Measurements from ENCODE around the gene ZC3H12A.
"Not testable (repeated sequence)": the region's sequence is repeated elsewhere in the genome, so short reads cannot be mapped to it uniquely, and the experiment has no call there.

ZC3H12A gene

GRCh38 chr1:37498872-37499617 lies 24.7 kb downstream of the ZC3H12A start:
- H3K36me3 ChIP-seq (replicated peaks; ENCODE audit: low read depth, low read length): no peaks in the 10 kb centered on the region
- no peak overlapping the region for H3K9ac ChIP-seq (ENCODE audit: low read length)
- no peak overlapping the region for H3K27ac ChIP-seq (ENCODE audit: low read length)
- H4K20me1 ChIP-seq (ENCODE audit: insufficient read depth, low read length): no peaks in the 10 kb centered on the region
- no peaks in the 10 kb centered on the region for H3K79me2 ChIP-seq (ENCODE audit: low read length)
- no peak overlapping the region for H3K4me3 ChIP-seq (ENCODE audit: low read length)
- no peaks in the 10 kb centered on the region for H3K27me3 ChIP-seq (ENCODE audit: low read depth, low read length)
- no peaks in the 10 kb centered on the region for H3K9me3 ChIP-seq (ENCODE audit: insufficient read depth, low read length)
- H3K4me2 ChIP-seq (ENCODE audit: low read length): no peak overlapping the region
- no peaks in the 10 kb centered on the region for H3K4me1 ChIP-seq (ENCODE audit: low read length)
- no peak overlapping the region for H2AFZ ChIP-seq (ENCODE audit: low read depth, low read length)
- TF ChIP-seq CTCF (IDR thresholded peaks at IDR 0.05; ENCODE audit: low read depth, low read length) (no peak), EZH2phosphoT487 (IDR thresholded peaks at IDR 0.05; ENCODE audit: low read depth) (no peak)

- no peaks in the 10 kb centered on the region for H3K36me3 ChIP-seq (replicated peaks; ENCODE audit: low read depth, low read length)
- no peaks in the 10 kb centered on the region for H3K9me3 ChIP-seq (ENCODE audit: insufficient read depth, low read length)
- H3K27me3 ChIP-seq (ENCODE audit: low read depth, low read length): no peaks in the 10 kb centered on the region
- TF ChIP-seq CTCF (IDR thresholded peaks at IDR 0.05; ENCODE audit: low read depth, low read length) (no peak), EZH2phosphoT487 (IDR thresholded peaks at IDR 0.05; ENCODE audit: low read depth) (no peak)
- H3K4me2 ChIP-seq (ENCODE audit: low read length): no peak overlapping the region
- no peaks in the 10 kb centered on the region for H3K4me1 ChIP-seq (ENCODE audit: low read length)
- H4K20me1 ChIP-seq (ENCODE audit: insufficient read depth, low read length): no peaks in the 10 kb centered on the region
- no peaks in the 10 kb centered on the region for H3K79me2 ChIP-seq (ENCODE audit: low read length)
- no peak overlapping the region for H3K27ac ChIP-seq (ENCODE audit: low read length)
- no peak overlapping the region for H3K9ac ChIP-seq (ENCODE audit: low read length)
- H3K4me3 ChIP-seq (ENCODE audit: low read length): no peak overlapping the region
- H2AFZ ChIP-seq (ENCODE audit: low read depth, low read length): no peak overlapping the region
Observed at GRCh38 chr1:37501661-37502060, 27.3 kb downstream of the ZC3H12A start.

GRCh38 chr1:37502104-37502503 lies 27.7 kb downstream of the ZC3H12A start:
- no peaks in the 10 kb centered on the region for H3K4me1 ChIP-seq (ENCODE audit: low read length)
- no peak overlapping the region for H2AFZ ChIP-seq (ENCODE audit: low read depth, low read length)
- H3K4me2 ChIP-seq (ENCODE audit: low read length): no peak overlapping the region
- H3K9me3 ChIP-seq (ENCODE audit: insufficient read depth, low read length): no peaks in the 10 kb centered on the region
- no peaks in the 10 kb centered on the region for H3K36me3 ChIP-seq (replicated peaks; ENCODE audit: low read depth, low read length)
- H3K27me3 ChIP-seq (ENCODE audit: low read depth, low read length): no peaks in the 10 kb centered on the region
- H3K27ac ChIP-seq (ENCODE audit: low read length): no peak overlapping the region
- TF ChIP-seq EZH2phosphoT487 (IDR thresholded peaks at IDR 0.05; ENCODE audit: low read depth) (no peak), CTCF (IDR thresholded peaks at IDR 0.05; ENCODE audit: low read depth, low read length) (no peak)
- no peak overlapping the region for H3K4me3 ChIP-seq (ENCODE audit: low read length)
- no peaks in the 10 kb centered on the region for H3K79me2 ChIP-seq (ENCODE audit: low read length)
- no peak overlapping the region for H3K9ac ChIP-seq (ENCODE audit: low read length)
- no peaks in the 10 kb centered on the region for H4K20me1 ChIP-seq (ENCODE audit: insufficient read depth, low read length)

GRCh38 chr1:37502791-37503190 lies 28.4 kb downstream of the ZC3H12A start:
- H3K79me2 ChIP-seq (ENCODE audit: low read length); H3K4me2 ChIP-seq (ENCODE audit: low read length); H3K36me3 ChIP-seq (replicated peaks; ENCODE audit: low read depth, low read length); H3K9ac ChIP-seq (ENCODE audit: low read length); H4K20me1 ChIP-seq (ENCODE audit: insufficient read depth, low read length); H3K4me3 ChIP-seq (ENCODE audit: low read length); H3K9me3 ChIP-seq (ENCODE audit: insufficient read depth, low read length); H3K27me3 ChIP-seq (ENCODE audit: low read depth, low read length); H2AFZ ChIP-seq (ENCODE audit: low read depth, low read length); H3K4me1 ChIP-seq (ENCODE audit: low read length); H3K27ac ChIP-seq (ENCODE audit: low read length): not testable (repeated sequence)
